Measurements from ENCODE around the gene NPPA. TPM values are rescaled to one million over a fixed set of nuclear protein-coding genes. Genes with fewer than 3 reads are reported as not detected.

The NPPA gene
- total and polyA plus RNA-seq, 9 of the 15 experiments (the other 6 are each of a cell fraction or from before 2014, with no cell fraction given) = not detected

- TF ChIP-seq, protein P1, sequence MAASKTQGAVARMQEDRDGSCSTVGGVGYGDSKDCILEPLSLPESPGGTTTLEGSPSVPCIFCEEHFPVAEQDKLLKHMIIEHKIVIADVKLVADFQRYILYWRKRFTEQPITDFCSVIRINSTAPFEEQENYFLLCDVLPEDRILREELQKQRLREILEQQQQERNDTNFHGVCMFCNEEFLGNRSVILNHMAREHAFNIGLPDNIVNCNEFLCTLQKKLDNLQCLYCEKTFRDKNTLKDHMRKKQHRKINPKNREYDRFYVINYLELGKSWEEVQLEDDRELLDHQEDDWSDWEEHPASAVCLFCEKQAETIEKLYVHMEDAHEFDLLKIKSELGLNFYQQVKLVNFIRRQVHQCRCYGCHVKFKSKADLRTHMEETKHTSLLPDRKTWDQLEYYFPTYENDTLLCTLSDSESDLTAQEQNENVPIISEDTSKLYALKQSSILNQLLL (CRISPR knock-in tag; IDR thresholded peaks at IDR 0.05; ENCODE audit: borderline replicate concordance) = no peak
- no peak for TF ChIP-seq PTBP1 (IDR thresholded peaks at IDR 0.05; ENCODE audit: low read depth, low read length)
- TF ChIP-seq ELF4 (CRISPR knock-in tag; IDR thresholded peaks at IDR 0.05) = no peak; the same call in 1 of the 2 replicates
- TF ChIP-seq, protein P2, sequence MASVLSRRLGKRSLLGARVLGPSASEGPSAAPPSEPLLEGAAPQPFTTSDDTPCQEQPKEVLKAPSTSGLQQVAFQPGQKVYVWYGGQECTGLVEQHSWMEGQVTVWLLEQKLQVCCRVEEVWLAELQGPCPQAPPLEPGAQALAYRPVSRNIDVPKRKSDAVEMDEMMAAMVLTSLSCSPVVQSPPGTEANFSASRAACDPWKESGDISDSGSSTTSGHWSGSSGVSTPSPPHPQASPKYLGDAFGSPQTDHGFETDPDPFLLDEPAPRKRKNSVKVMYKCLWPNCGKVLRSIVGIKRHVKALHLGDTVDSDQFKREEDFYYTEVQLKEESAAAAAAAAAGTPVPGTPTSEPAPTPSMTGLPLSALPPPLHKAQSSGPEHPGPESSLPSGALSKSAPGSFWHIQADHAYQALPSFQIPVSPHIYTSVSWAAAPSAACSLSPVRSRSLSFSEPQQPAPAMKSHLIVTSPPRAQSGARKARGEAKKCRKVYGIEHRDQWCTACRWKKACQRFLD (CRISPR knock-in tag; IDR thresholded peaks at IDR 0.05) = no peak
- TF ChIP-seq ZBTB5 (IDR thresholded peaks at IDR 0.05) = no peak
- TF ChIP-seq JUN (IDR thresholded peaks at IDR 0.05; ENCODE audit: borderline replicate concordance, low read depth, low read length) = no peak
- no peak; the same call in 1 of the 2 replicates for TF ChIP-seq JUN (CRISPR knock-in tag; IDR thresholded peaks at IDR 0.05; ENCODE audit: borderline replicate concordance)
- peak; percentile 67; the same call in 1 of the 2 replicates for TF ChIP-seq SP1 (CRISPR knock-in tag; IDR thresholded peaks at IDR 0.05)
- TF ChIP-seq CBX1 (IDR thresholded peaks at IDR 0.05; ENCODE audit: low read depth) = 0 out of 2 replicates have a peak, but pooled peaks have one; percentile 22
- no peak for TF ChIP-seq CREBBP (IDR thresholded peaks at IDR 0.05; ENCODE audit: low read depth, low read length)
- 0 out of 2 replicates have a peak, but pooled peaks have one; percentile 26 for TF ChIP-seq ZNF57 (CRISPR knock-in tag; IDR thresholded peaks at IDR 0.05)
- TF ChIP-seq TFAP4 (CRISPR knock-in tag; IDR thresholded peaks at IDR 0.05; ENCODE audit: borderline replicate concordance) = no peak; the same call in 1 of the 2 replicates
- no peak; the same call in 1 of the 2 replicates for TF ChIP-seq SOX6 (IDR thresholded peaks at IDR 0.05)
- no peak for TF ChIP-seq HNRNPH1 (optimal IDR thresholded peaks at IDR 0.05; ENCODE audit: low read depth, low read length)
- TF ChIP-seq, protein P3, sequence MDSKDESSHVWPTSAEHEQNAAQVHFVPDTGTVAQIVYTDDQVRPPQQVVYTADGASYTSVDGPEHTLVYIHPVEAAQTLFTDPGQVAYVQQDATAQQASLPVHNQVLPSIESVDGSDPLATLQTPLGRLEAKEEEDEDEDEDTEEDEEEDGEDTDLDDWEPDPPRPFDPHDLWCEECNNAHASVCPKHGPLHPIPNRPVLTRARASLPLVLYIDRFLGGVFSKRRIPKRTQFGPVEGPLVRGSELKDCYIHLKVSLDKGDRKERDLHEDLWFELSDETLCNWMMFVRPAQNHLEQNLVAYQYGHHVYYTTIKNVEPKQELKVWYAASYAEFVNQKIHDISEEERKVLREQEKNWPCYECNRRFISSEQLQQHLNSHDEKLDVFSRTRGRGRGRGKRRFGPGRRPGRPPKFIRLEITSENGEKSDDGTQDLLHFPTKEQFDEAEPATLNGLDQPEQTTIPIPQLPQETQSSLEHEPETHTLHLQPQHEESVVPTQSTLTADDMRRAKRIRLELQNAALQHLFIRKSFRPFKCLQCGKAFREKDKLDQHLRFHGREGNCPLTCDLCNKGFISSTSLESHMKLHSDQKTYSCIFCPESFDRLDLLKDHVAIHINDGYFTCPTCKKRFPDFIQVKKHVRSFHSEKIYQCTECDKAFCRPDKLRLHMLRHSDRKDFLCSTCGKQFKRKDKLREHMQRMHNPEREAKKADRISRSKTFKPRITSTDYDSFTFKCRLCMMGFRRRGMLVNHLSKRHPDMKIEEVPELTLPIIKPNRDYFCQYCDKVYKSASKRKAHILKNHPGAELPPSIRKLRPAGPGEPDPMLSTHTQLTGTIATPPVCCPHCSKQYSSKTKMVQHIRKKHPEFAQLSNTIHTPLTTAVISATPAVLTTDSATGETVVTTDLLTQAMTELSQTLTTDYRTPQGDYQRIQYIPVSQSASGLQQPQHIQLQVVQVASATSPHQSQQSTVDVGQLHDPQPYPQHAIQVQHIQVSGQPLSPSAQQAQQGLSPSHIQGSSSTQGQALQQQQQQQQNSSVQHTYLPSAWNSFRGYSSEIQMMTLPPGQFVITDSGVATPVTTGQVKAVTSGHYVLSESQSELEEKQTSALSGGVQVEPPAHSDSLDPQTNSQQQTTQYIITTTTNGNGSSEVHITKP (IDR thresholded peaks at IDR 0.05; ENCODE audit: partially characterized antibody) = no peak
- TF ChIP-seq, protein P4, sequence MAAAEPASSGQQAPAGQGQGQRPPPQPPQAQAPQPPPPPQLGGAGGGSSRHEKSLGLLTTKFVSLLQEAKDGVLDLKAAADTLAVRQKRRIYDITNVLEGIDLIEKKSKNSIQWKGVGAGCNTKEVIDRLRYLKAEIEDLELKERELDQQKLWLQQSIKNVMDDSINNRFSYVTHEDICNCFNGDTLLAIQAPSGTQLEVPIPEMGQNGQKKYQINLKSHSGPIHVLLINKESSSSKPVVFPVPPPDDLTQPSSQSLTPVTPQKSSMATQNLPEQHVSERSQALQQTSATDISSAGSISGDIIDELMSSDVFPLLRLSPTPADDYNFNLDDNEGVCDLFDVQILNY (CRISPR knock-in tag; IDR thresholded peaks at IDR 0.05) = no peak
Observed at GRCh38 chr1:11796036-11796828, 51.4 kb downstream of the NPPA start (continued).

Data from K562 (cell line).